Measurements from ENCODE around the gene TRABD2B. TPM values are rescaled to one million over a fixed set of nuclear protein-coding genes. Genes with fewer than 3 reads are reported as not detected.

TRABD2B gene
- total RNA-seq, 2 donors from 2014 or later, result 1.1 to 2.1 TPM

DNA sequence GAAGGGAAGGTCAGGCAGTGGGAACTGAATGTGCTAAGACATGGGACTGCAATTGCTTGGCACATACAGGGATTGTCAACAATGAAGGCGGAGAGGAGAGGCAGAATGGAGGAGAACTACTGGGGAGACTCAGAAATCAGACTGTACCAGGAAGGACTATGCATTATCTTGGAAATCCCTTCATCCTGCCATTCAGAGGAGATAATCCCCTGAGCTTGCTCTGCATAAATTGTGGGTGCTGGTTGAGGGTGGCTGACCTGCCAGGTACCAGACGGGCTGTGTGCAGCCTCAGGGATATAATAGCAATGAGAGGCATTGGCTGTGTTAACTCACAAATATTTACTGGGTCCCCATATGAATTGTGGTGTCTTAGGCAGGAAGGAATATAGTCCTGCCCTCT is 5.0 kb upstream of the TRABD2B start:
- no peak overlapping the region for H3K27ac ChIP-seq
- no peak overlapping the region for H3K4me3 ChIP-seq
- no peaks in the 10 kb centered on the region for H3K9me3 ChIP-seq
- no peaks in the 10 kb centered on the region for H3K36me3 ChIP-seq
- no peak for DNase-seq (ENCODE audit: low spot score)
- H3K4me1 ChIP-seq (replicated peaks), result no peaks in the 10 kb centered on the region
- TF ChIP-seq POLR2AphosphoS5 (IDR thresholded peaks at IDR 0.05) (no peak), POLR2A (IDR thresholded peaks at IDR 0.05) (no peak)
- TF ChIP-seq, protein P1, sequence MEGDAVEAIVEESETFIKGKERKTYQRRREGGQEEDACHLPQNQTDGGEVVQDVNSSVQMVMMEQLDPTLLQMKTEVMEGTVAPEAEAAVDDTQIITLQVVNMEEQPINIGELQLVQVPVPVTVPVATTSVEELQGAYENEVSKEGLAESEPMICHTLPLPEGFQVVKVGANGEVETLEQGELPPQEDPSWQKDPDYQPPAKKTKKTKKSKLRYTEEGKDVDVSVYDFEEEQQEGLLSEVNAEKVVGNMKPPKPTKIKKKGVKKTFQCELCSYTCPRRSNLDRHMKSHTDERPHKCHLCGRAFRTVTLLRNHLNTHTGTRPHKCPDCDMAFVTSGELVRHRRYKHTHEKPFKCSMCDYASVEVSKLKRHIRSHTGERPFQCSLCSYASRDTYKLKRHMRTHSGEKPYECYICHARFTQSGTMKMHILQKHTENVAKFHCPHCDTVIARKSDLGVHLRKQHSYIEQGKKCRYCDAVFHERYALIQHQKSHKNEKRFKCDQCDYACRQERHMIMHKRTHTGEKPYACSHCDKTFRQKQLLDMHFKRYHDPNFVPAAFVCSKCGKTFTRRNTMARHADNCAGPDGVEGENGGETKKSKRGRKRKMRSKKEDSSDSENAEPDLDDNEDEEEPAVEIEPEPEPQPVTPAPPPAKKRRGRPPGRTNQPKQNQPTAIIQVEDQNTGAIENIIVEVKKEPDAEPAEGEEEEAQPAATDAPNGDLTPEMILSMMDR (IDR thresholded peaks at IDR 0.05), result no peak
- intact Hi-C loops (cut with DNase I), result no loop called here
- WGBS, result 84% methylated on average over 2 of the region's 2 CpGs
- H3K27me3 ChIP-seq (replicated peaks; ENCODE audit: insufficient read depth), result peaks cover 3% of the 10 kb centered on the region

DNA sequence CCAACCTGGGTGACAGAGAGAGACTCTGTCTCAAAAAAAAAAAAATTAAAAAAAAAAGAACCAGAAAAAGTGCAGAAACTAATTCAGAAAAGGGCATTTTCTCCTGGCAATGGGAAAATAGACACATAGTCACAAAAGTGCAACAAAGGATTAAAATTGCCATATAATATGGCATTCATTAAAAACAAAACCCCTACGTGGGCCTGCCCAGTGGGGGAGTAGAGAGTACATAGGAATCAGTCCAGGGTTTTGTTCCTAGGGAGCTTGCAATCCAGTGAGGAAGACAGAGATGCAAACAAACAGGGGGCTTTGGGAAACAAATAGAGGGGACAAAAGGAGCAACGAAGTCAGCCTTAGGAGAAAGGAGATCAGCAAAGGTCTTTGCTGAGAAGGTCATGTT is 4.5 kb upstream of the TRABD2B start:
- DNase-seq (ENCODE audit: low spot score), result no peak

DNA sequence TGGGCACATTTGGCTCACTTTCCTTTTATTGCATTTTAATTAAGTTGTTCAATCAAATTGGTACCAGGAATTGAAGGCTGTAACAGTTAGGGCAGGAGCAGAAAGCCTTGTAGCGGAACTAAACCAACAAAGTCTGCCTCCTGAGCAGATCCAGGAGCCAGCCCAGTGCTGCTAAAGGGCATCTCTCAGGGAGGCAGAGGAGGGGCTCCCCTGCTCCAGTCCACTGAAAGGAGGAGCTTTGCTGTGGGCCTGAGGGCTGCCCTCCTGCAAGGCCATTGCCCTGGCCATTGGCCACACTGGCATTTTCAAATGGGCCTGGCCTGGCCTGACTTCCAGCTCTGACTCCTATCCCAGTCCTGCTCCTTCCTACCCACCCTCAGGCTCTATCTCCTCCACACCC is 3.7 kb upstream of the TRABD2B start:
- no peak for DNase-seq (ENCODE audit: low spot score)
- TF ChIP-seq POLR2A (IDR thresholded peaks at IDR 0.05) (no peak), POLR2AphosphoS5 (IDR thresholded peaks at IDR 0.05) (no peak)
- TF ChIP-seq, protein P1 (IDR thresholded peaks at IDR 0.05), result no peak
- Histone ChIP-seq H3K4me1 (replicated peaks) (no peaks in the 10 kb centered on the region), H3K36me3 (no peaks in the 10 kb centered on the region), H3K9me3 (no peaks in the 10 kb centered on the region), H3K4me3 (no peak overlapping the region), H3K27me3 (replicated peaks; ENCODE audit: insufficient read depth) (peaks cover 3% of the 10 kb centered on the region), H3K27ac (no peak overlapping the region)
- WGBS, result 100% methylated on average over 1 of the region's 1 CpG
- intact Hi-C loops (cut with DNase I), result no loop called here

More for the DNA sequence above, 4.5 kb upstream of the TRABD2B start:
- Histone ChIP-seq H3K4me1 (replicated peaks) (no peaks in the 10 kb centered on the region), H3K36me3 (no peaks in the 10 kb centered on the region), H3K4me3 (no peak overlapping the region), H3K27me3 (replicated peaks; ENCODE audit: insufficient read depth) (peaks cover 3% of the 10 kb centered on the region), H3K9me3 (no peaks in the 10 kb centered on the region), H3K27ac (no peak overlapping the region)
- TF ChIP-seq POLR2A (IDR thresholded peaks at IDR 0.05) (no peak), POLR2AphosphoS5 (IDR thresholded peaks at IDR 0.05) (no peak)
- TF ChIP-seq, protein P1 (IDR thresholded peaks at IDR 0.05), result no peak
- intact Hi-C loops (cut with DNase I), result no loop called here
- WGBS, result 67% methylated on average over 2 of the region's 2 CpGs

DNA sequence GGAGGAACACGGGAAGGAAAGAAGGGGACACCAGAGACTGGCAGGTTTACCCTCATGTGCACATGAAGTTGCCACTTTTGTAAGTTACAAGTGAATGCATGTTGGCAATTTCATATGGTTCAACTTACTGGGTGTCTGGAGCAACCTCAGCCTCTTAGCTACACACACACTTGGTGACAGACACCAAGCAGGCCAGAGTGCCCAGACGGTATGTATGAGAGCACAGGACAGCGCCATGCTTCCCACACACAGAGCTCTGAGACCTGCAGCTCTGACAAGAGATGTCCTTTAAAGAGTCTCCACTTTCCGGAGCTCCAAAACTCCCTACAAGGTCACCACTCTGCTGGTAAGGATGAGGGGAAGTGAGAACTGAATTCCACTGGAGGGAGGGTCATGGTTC is 1.9 kb upstream of the TRABD2B start:
- no peak for DNase-seq (ENCODE audit: low spot score)
- H3K9me3 ChIP-seq, result no peaks in the 10 kb centered on the region
- H3K4me1 ChIP-seq (replicated peaks), result no peaks in the 10 kb centered on the region
- no peak overlapping the region for H3K27ac ChIP-seq
- TF ChIP-seq, protein P1 (IDR thresholded peaks at IDR 0.05), result no peak
- TF ChIP-seq POLR2AphosphoS5 (IDR thresholded peaks at IDR 0.05), result no peak
- TF ChIP-seq POLR2A (IDR thresholded peaks at IDR 0.05), result no peak
- no peak overlapping the region for H3K4me3 ChIP-seq
- H3K36me3 ChIP-seq, result no peaks in the 10 kb centered on the region
- 87% methylated on average over 4 of the region's 4 CpGs for WGBS
- intact Hi-C loops (cut with DNase I), result loop anchor here (5.0 kb wide), 1 partner anchor 63 kb away; no protein-coding TSS in a partner anchor
- H3K27me3 ChIP-seq (replicated peaks; ENCODE audit: insufficient read depth), result peaks cover 3% of the 10 kb centered on the region

DNA sequence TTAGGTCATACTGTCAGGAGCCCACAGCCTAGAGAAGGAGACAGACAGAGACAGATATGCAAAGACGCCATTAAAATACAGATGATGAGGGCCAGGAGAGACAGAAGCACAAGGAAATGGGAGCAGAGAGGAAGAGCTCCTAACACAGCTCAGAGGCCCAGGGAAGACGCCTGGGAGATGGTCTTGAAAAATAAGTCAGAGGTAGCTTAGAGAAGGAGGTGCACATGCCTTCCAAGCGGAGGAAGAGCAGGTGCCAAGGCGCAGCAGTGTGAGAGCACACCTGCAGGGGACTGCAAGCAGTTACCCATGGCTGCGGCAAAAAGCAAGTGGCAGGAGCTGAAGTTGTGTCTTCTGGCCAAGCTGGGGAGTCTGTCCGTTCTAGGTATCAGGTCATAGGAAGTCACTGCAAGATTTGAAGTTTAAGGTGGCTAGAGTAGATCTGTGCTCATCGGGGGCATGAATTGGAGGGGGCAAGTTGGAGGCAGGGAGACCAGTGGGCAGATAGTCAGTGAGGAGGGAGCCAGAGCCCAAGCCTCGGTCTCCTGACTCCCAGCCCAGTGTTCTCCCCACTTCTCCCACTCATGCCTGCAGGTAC is 1.3 kb upstream of the TRABD2B start:
- no peaks in the 10 kb centered on the region for H3K4me1 ChIP-seq (replicated peaks)
- TF ChIP-seq POLR2AphosphoS5 (IDR thresholded peaks at IDR 0.05) (no peak), POLR2A (IDR thresholded peaks at IDR 0.05) (no peak)
- TF ChIP-seq, protein P1 (IDR thresholded peaks at IDR 0.05), result no peak
- no peak overlapping the region for H3K4me3 ChIP-seq
- 88% methylated on average over 8 of the region's 8 CpGs for WGBS
- no peaks in the 10 kb centered on the region for H3K36me3 ChIP-seq
- intact Hi-C loops (cut with DNase I), result loop anchor here (5.0 kb wide), 1 partner anchor 64 kb away; no protein-coding TSS in a partner anchor
- H3K9me3 ChIP-seq, result no peaks in the 10 kb centered on the region
- DNase-seq (ENCODE audit: low spot score), result no peak
- H3K27ac ChIP-seq, result no peak overlapping the region
- peaks cover 3% of the 10 kb centered on the region for H3K27me3 ChIP-seq (replicated peaks; ENCODE audit: insufficient read depth)

Measured in prostate gland (tissue), 2 donors.